GM04503 (cell line): ENCODE results near the gene CAPZA2.
"Not testable (repeated sequence)": the region's sequence is repeated elsewhere in the genome, so short reads cannot be mapped to it uniquely, and the experiment has no call there.

ENCODE experiments used
- DNase-seq: peaks from one replicate; pipeline ENCODE4 v3.0.0-alpha.2; 2012; ENCODE audit warnings: low read depth

The CAPZA2 gene

GRCh38 chr7:116920359-116920758 is 58.0 kb downstream of the CAPZA2 start:
- no peak for DNase-seq

GRCh38 chr7:116922545-116922944 is 60.2 kb downstream of the CAPZA2 start:
- DNase-seq: no peak

GRCh38 chr7:116924741-116925140 is 62.4 kb downstream of the CAPZA2 start:
- no peak for DNase-seq

GRCh38 chr7:116929021-116929420 is 66.6 kb downstream of the CAPZA2 start:
- no peak for DNase-seq

- DNase-seq: peak; percentile 23
These were observed 67.8 kb downstream of the CAPZA2 start for GRCh38 chr7:116929914-116930913.

- no peak for DNase-seq
These were observed 70.2 kb downstream of the CAPZA2 start for GRCh38 chr7:116932566-116932965.

- no peak for DNase-seq
These were observed 71.1 kb downstream of the CAPZA2 start for GRCh38 chr7:116933465-116933864.

- no peak for DNase-seq
These were observed 72.2 kb downstream of the CAPZA2 start for GRCh38 chr7:116934580-116934979.

GRCh38 chr7:116936844-116937243 is 74.5 kb downstream of the CAPZA2 start:
- not testable (repeated sequence) for DNase-seq

- DNase-seq: no peak
These were observed 76.3 kb downstream of the CAPZA2 start for GRCh38 chr7:116938678-116939077.

GRCh38 chr7:116940689-116941370 is 78.4 kb downstream of the CAPZA2 start:
- DNase-seq: no peak

GRCh38 chr7:116942504-116942903 is 80.1 kb downstream of the CAPZA2 start:
- no peak for DNase-seq

- DNase-seq: no peak
These were observed 86.5 kb downstream of the CAPZA2 start for GRCh38 chr7:116948934-116949333.

GRCh38 chr7:116949941-116950801 is 87.8 kb downstream of the CAPZA2 start:
- DNase-seq: no peak

GRCh38 chr7:116950889-116951351 is 88.5 kb downstream of the CAPZA2 start:
- DNase-seq: no peak

GRCh38 chr7:116951366-116952292 is 89.2 kb downstream of the CAPZA2 start:
- DNase-seq: no peak

- DNase-seq: no peak
These were observed 90.4 kb downstream of the CAPZA2 start for GRCh38 chr7:116952635-116953371.

GRCh38 chr7:116953372-116953905 is 91.1 kb downstream of the CAPZA2 start, which contains the start of gene ST7:
Gene ST7 (plus strand): TSS chr7:116953501. CDS start chr7:116953541, 40 bp downstream.
- peak; percentile 15 for DNase-seq
